Measurements from ENCODE around the gene KIF18B.

DNA sequence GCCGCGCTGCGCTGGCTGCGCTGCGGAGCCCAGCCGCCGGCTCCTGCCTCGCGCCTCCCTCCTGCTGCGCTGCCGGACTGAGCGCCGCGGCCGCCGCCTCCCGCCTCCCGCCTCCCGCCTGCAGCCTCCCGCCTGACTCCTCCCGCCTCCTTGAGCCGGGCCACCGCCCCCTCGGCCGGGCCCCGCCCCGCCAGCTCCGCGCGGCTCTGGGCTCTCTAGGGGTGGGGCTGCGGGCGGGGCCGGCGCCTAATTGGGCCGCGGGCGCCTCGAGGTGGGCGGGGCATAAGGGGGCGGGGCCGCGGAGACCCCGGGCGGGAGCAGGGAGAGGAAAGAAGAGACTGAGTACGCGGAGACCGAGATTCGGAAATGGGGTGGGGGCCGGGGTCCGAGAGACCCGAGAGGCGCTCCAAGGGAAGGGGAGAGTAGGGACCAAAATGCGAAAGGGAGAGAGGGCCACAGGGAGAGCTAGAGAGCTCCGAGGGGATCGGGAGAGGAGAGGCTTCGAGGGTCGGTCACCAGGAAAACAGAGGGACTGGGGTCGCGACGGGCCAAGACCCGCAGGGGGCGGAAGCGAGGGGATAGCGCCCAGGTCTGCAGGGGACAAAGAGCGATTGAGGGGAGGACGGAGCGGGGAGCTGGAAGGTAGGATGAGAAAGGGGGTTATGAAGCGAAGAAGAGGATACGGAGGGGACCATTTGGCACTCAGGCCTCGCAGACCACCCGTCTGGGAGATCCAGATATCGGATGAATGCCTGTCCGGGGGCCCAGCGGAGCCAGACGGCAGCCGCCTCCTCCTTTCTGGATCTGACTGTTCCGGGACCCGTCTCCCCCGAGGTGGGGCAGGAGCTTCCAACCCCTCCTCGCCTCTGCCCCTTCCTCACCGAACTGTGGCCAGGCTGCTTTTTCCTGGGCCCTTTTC is 20.9 kb upstream of the KIF18B start, which contains the start of gene C1QL1:
- TF ChIP-seq, protein P1, sequence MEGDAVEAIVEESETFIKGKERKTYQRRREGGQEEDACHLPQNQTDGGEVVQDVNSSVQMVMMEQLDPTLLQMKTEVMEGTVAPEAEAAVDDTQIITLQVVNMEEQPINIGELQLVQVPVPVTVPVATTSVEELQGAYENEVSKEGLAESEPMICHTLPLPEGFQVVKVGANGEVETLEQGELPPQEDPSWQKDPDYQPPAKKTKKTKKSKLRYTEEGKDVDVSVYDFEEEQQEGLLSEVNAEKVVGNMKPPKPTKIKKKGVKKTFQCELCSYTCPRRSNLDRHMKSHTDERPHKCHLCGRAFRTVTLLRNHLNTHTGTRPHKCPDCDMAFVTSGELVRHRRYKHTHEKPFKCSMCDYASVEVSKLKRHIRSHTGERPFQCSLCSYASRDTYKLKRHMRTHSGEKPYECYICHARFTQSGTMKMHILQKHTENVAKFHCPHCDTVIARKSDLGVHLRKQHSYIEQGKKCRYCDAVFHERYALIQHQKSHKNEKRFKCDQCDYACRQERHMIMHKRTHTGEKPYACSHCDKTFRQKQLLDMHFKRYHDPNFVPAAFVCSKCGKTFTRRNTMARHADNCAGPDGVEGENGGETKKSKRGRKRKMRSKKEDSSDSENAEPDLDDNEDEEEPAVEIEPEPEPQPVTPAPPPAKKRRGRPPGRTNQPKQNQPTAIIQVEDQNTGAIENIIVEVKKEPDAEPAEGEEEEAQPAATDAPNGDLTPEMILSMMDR (IDR thresholded peaks at IDR 0.05; ENCODE audit: low read length), result no peak
- no peak for TF ChIP-seq EZH2 (IDR thresholded peaks at IDR 0.05; ENCODE audit: borderline replicate concordance, low read length)
